HepG2 (cell line): Measurements from ENCODE around the gene GLCE. TPM values are rescaled to one million over a fixed set of nuclear protein-coding genes. Genes with fewer than 3 reads are reported as not detected.

Experiments
- ATAC-seq: fragments of 200-7000 bp; cut with Tn5 transposase; 3 replicates; pipeline ENCODE4 v1.9.1; 2020; ENCODE audit warnings: mild to moderate bottlenecking, moderate library complexity
- BruUV-seq: library from RNA; stranded (reverse); fragments of 400-500 nt; replicated peaks from 2 replicates; lab custom pipeline; 2021; lab: Mats Ljungman, UMichigan
- CTCF ChIA-PET: fragments of 300-600 bp; formaldehyde crosslinking; extraction: SDS; loops from one replicate; lab custom pipeline; 2021; ENCODE audit warnings: low total read pairs, inconsistent platforms, low intra/inter-chr PET ratio; lab: Yijun Ruan, JAX
- POLR2A ChIA-PET: fragments of 350-600 bp; sonication (Branson Sonifier 250); formaldehyde crosslinking; loops from one replicate; lab custom pipeline; 2020; ENCODE audit warnings: antibody characterized with exemption, inconsistent platforms; lab: Yijun Ruan, JAX
- DNase-seq: peaks from one replicate; pipeline ENCODE4 v3.0.0-alpha.2; 2015; ENCODE audit warnings: low spot score
- FAIRE-seq: peaks from 3 replicates; lab custom pipeline; 2011; peaks lifted over from hg19 to GRCh38; lab: Jason Lieb, UNC
- H2AFZ ChIP-seq: one replicate; pipeline ENCODE4 v1.6.1; 2011; ENCODE audit warnings: low read length, inconsistent platforms
- H3K27ac ChIP-seq: fragments of 300-600 bp; 3 replicates; pipeline ENCODE4 v1.8.0; 2011; ENCODE audit warnings: mixed run types, mild to moderate bottlenecking, mixed read lengths, low read length, inconsistent platforms; ENCODE audit not compliant: insufficient read depth; ENCODE audit errors: extremely low read length
- H3K27me3 ChIP-seq, 2 experiments: fragments of 200-600 bp in 1 of 2; 2 replicates in 1 of 2; 3 replicates in 1 of 2; pipeline versions ENCODE4 v1.6.0 to v1.8.0; 2011; ENCODE audit warnings: low read length in 2 of 2, mild to moderate bottlenecking in 2 of 2, moderate library complexity in 2 of 2, inconsistent platforms in 1 of 2; ENCODE audit not compliant: insufficient read depth in 2 of 2, control insufficient read depth in 1 of 2
- H3K36me3 ChIP-seq, 2 experiments: fragments of 200-600 bp in 1 of 2; replicated peaks in 1 of 2; 2 replicates in 1 of 2; 3 replicates in 1 of 2; pipeline versions ENCODE4 v1.5.1 to v1.8.0; 2011; ENCODE audit warnings: low read length in 2 of 2, inconsistent platforms in 1 of 2; ENCODE audit not compliant: insufficient read depth in 2 of 2, control insufficient read depth in 1 of 2
- H3K4me1 ChIP-seq: 2 replicates; pipeline ENCODE4 v1.5.1; 2012; ENCODE audit warnings: low read length, inconsistent platforms; ENCODE audit not compliant: insufficient read depth
- H3K4me2 ChIP-seq: 2 replicates; pipeline ENCODE4 v1.6.0; 2011; ENCODE audit warnings: low read depth, low read length, inconsistent platforms
- H3K4me3 ChIP-seq, 3 experiments: fragments of 200-600 bp in 1 of 3; sonication (generic), shearing (Covaris generic) in 1 of 3; replicated peaks in 1 of 3; 2 replicates each; pipeline ENCODE4 v1.5.1; 2011 to 2016; ENCODE audit warnings: low read length in 3 of 3, inconsistent platforms in 2 of 3, low read depth in 2 of 3, mild to moderate bottlenecking in 2 of 3, control low read depth in 1 of 3, mixed read lengths in 1 of 3; ENCODE audit not compliant: insufficient read depth in 1 of 3
- H3K79me2 ChIP-seq: one replicate; pipeline ENCODE4 v1.6.1; 2011; ENCODE audit warnings: low read length, inconsistent platforms; ENCODE audit not compliant: insufficient read depth
- H3K9ac ChIP-seq: 2 replicates; pipeline ENCODE4 v1.6.0; 2011; ENCODE audit warnings: mild to moderate bottlenecking, low read depth, low read length, inconsistent platforms; ENCODE audit not compliant: insufficient read depth
- H3K9me3 ChIP-seq: 2 replicates; pipeline ENCODE4 v1.5.1; 2012; ENCODE audit warnings: mild to moderate bottlenecking, low read length
- H4K20me1 ChIP-seq: 2 replicates; pipeline ENCODE4 v1.6.0; 2011; ENCODE audit warnings: inconsistent platforms, mild to moderate bottlenecking, low read length, moderate library complexity; ENCODE audit not compliant: insufficient read depth
- CREM ChIP-seq, 2 experiments: sonication (generic) in 1 of 2; formaldehyde crosslinking in 1 of 2; IDR thresholded peaks; 2 replicates each; pipeline versions ENCODE4 v1.4.0 to v1.6.1; 2016 to 2020; ENCODE audit warnings: antibody characterized with exemption in 1 of 2, mild to moderate bottlenecking in 1 of 2, missing genetic modification reagents in 1 of 2
- CSRNP2 ChIP-seq: sonication (generic); formaldehyde crosslinking; conservative IDR thresholded peaks from 2 replicates; pipeline ENCODE4 v1.8.0; 2022; ENCODE audit warnings: low read depth, missing genetic modification reagents
- HDAC2 ChIP-seq: sonication (generic); formaldehyde crosslinking; IDR thresholded peaks from 2 replicates; pipeline ENCODE4 v1.4.0; 2020; ENCODE audit warnings: missing genetic modification reagents
- KLF11 ChIP-seq: IDR thresholded peaks from 2 replicates; pipeline ENCODE4 v1.6.1; 2016; ENCODE audit warnings: missing compliant biosample characterization
- ZKSCAN8 ChIP-seq: IDR thresholded peaks from 2 replicates; pipeline ENCODE4 v1.6.1; 2016; ENCODE audit warnings: borderline replicate concordance, missing genetic modification reagents, missing compliant biosample characterization
- ZNF260 ChIP-seq: sonication (generic); formaldehyde crosslinking; IDR thresholded peaks from 2 replicates; pipeline ENCODE4 v1.4.0; 2020; ENCODE audit warnings: missing genetic modification reagents, low read depth, mild to moderate bottlenecking, borderline replicate concordance
- ZNF329 ChIP-seq: sonication (generic); formaldehyde crosslinking; IDR thresholded peaks from 2 replicates; pipeline ENCODE4 v1.9.0; 2021; ENCODE audit warnings: low read depth, mild to moderate bottlenecking, missing genetic modification reagents
- WGBS: methylation state at CpG from one replicate; pipeline ENCODE4 v1.1.6; 2017; ENCODE audit warnings: low lambda C conversion rate; 5-methylcytosine and 5-hydroxymethylcytosine counted together
- in situ Hi-C: cut with HindIII; loops from 2 replicates; pipeline ENCODE4 v1.10.0; 2017; ENCODE audit warnings: low pct_unique_long_range_greater_than_20kb; ENCODE audit not compliant: extremely low pct_ligation_motif_present
- intact Hi-C: fragments of 100-400 bp; cut with micrococcal nuclease; formaldehyde crosslinking; loops from one replicate; pipeline ENCODE4 v1.10.0; 2022; ENCODE audit not compliant: unreplicated experiment
- polyA plus RNA-seq, 8 experiments: library from polyadenylated mRNA; depleted of rRNA in 3 of 8; stranded (reverse) in 7 of 8; unstranded in 1 of 8; fragments of >200 nt; fragmentation: Illumina TruSeq in 4 of 8; extraction: Trizol in 4 of 8; gene quantifications; 2 replicates each; pipeline versions ENCODE4 v1.2.1 to v1.2.3, GENCODE V29; 2011 to 2016; ENCODE audit warnings: low read depth in 4 of 8, missing spikeins in 1 of 8, mixed read lengths in 1 of 8; ENCODE audit not compliant: insufficient read depth in 1 of 8
- total RNA-seq, 5 experiments: library from RNA; depleted of rRNA; stranded (reverse); fragments of >200 nt; fragmentation: Illumina TruSeq; extraction: Trizol; gene quantifications; 2 replicates each; pipeline ENCODE4 v1.2.3, GENCODE V29; 2016; ENCODE audit warnings: low read depth in 1 of 5
- TF ChIP-seq, protein P1 (sequence below): sonication (generic); formaldehyde crosslinking; IDR thresholded peaks from 2 replicates; pipeline ENCODE4 v1.8.1; 2022; ENCODE audit warnings: low read depth, mild to moderate bottlenecking, missing genetic modification reagents
- TF ChIP-seq, protein P2 (sequence below): sonication (generic); formaldehyde crosslinking; IDR thresholded peaks from 2 replicates; pipeline ENCODE4 v1.4.0; 2020; ENCODE audit warnings: mild to moderate bottlenecking, missing genetic modification reagents

GLCE gene
- total and polyA plus RNA-seq, 2 of the 13 experiments (the other 11 are each of a cell fraction or from before 2014, with no cell fraction given), result 12.9 to 23.4 TPM

- TF ChIP-seq, protein P1, sequence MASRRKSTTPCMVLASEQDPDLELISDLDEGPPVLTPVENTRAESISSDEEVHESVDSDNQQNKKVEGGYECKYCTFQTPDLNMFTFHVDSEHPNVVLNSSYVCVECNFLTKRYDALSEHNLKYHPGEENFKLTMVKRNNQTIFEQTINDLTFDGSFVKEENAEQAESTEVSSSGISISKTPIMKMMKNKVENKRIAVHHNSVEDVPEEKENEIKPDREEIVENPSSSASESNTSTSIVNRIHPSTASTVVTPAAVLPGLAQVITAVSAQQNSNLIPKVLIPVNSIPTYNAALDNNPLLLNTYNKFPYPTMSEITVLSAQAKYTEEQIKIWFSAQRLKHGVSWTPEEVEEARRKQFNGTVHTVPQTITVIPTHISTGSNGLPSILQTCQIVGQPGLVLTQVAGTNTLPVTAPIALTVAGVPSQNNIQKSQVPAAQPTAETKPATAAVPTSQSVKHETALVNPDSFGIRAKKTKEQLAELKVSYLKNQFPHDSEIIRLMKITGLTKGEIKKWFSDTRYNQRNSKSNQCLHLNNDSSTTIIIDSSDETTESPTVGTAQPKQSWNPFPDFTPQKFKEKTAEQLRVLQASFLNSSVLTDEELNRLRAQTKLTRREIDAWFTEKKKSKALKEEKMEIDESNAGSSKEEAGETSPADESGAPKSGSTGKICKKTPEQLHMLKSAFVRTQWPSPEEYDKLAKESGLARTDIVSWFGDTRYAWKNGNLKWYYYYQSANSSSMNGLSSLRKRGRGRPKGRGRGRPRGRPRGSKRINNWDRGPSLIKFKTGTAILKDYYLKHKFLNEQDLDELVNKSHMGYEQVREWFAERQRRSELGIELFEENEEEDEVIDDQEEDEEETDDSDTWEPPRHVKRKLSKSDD (CRISPR knock-in tag), result no peak
- TF ChIP-seq, protein P2, sequence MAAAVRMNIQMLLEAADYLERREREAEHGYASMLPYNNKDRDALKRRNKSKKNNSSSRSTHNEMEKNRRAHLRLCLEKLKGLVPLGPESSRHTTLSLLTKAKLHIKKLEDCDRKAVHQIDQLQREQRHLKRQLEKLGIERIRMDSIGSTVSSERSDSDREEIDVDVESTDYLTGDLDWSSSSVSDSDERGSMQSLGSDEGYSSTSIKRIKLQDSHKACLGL (CRISPR knock-in tag), result no peak
- TF ChIP-seq ZKSCAN8 (CRISPR knock-in tag), result no peak
Observed at GRCh38 chr15:69116391-69116790, 44.0 kb upstream of the GLCE start (continued).

DNA sequence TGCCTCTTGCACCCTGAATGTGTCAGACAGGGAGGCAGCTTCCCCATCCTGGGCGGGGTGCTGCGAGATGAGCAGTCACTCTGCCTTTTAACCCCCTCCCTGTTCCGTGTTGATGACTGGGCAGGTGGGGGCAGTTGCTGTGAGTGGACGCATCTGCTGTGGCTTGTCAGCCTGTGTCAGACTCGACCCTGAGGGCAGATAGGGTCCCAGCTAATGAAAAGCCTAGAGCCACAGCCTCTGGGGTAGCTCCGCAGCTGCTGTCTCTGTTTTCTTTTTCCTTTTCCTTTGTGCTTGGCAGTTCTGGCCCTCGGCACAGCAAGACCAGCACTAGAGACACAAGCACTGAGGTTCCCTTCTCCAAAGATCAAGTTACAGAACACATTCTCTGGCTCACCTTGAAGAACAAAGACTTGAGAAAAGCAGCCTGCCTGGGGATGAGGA, 43.0 kb upstream of the GLCE start:
- intact Hi-C loops, result no loop called here
- Histone ChIP-seq H3K9ac (no peak overlapping the region), H3K4me2 (no peak overlapping the region), H3K27ac (no peak overlapping the region), H3K4me1 (no peaks in the 10 kb centered on the region), H3K79me2 (no peaks in the 10 kb centered on the region), H3K4me3 (no peak overlapping the region), H4K20me1 (no peaks in the 10 kb centered on the region), H3K27me3 (peaks cover 6 to 57% of the 10 kb centered on the region in 2 experiments; a peak in 4 of 5 replicates), H3K36me3 (no peaks in the 10 kb centered on the region), H2AFZ (no peak overlapping the region), H3K9me3 (no peaks in the 10 kb centered on the region)
- CTCF ChIA-PET, result no interaction called here
- no peak for ATAC-seq
- WGBS, result 16% methylated on average over 7 of the region's 7 CpGs
- no peak for DNase-seq
- BruUV-seq, result no TSS peak
- no peak for FAIRE-seq
- no peak for TF ChIP-seq KLF11 (CRISPR knock-in tag)
- no peak for TF ChIP-seq ZNF260 (CRISPR knock-in tag)
- no peak for TF ChIP-seq ZNF329 (CRISPR knock-in tag)
- no peak for TF ChIP-seq HDAC2 (CRISPR knock-in tag)
- TF ChIP-seq CSRNP2 (CRISPR knock-in tag), result no peak
- no peak for TF ChIP-seq CREM (IDR thresholded peaks at IDR 0.05)
- no peak for TF ChIP-seq CREM (CRISPR knock-in tag; IDR thresholded peaks at IDR 0.05)
- in situ Hi-C loops, result no loop called here
- POLR2A ChIA-PET, result no interaction called here
